Measurements from ENCODE around the gene CERKL.
"Not testable (repeated sequence)": the region's sequence is repeated elsewhere in the genome, so short reads cannot be mapped to it uniquely, and the experiment has no call there.

CERKL gene, protein sequence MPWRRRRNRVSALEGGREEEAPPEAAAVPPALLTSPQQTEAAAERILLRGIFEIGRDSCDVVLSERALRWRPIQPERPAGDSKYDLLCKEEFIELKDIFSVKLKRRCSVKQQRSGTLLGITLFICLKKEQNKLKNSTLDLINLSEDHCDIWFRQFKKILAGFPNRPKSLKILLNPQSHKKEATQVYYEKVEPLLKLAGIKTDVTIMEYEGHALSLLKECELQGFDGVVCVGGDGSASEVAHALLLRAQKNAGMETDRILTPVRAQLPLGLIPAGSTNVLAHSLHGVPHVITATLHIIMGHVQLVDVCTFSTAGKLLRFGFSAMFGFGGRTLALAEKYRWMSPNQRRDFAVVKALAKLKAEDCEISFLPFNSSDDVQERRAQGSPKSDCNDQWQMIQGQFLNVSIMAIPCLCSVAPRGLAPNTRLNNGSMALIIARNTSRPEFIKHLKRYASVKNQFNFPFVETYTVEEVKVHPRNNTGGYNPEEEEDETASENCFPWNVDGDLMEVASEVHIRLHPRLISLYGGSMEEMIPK

GRCh38 chr2:181656450-181657291, at the start of gene CERKL:
Gene CERKL (minus strand): TSS chr2:181657105. CDS start chr2:181657006, 99 bp downstream.
- DNase-seq (ENCODE audit: low read depth, low spot score): no peak

- not testable (repeated sequence) for DNase-seq (ENCODE audit: low read depth, low spot score)
These were observed 45.6 kb upstream of the CERKL start for GRCh38 chr2:181702519-181702918.

GRCh38 chr2:181698223-181698622, 41.3 kb upstream of the CERKL start:
- DNase-seq (ENCODE audit: low read depth, low spot score): no peak

- no peak for DNase-seq (ENCODE audit: low read depth, low spot score)
These were observed 40.7 kb upstream of the CERKL start for GRCh38 chr2:181697571-181697970.

DNA sequence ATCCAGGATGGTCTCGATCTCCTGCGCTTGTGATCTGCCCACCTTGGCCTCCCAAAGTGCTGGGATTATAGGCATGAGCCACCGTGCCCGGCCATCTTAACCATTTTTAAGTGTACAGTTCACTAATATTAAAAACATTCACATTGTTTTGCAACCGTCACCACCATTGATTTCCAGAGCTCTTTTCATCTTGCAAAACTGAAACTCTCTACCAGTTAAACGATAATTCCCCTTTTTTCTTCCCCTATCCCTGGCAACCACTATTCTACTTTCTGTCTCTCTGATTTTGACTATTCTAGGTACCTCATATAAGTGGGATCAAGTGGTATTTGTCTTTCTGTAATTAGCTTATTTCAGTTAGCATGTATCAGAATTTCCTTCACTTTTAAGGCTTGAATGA, 40.2 kb upstream of the CERKL start:
- no peak for DNase-seq (ENCODE audit: low read depth, low spot score)

- DNase-seq (ENCODE audit: low read depth, low spot score): no peak
These were observed 37.4 kb upstream of the CERKL start for GRCh38 chr2:181694271-181694670.

GRCh38 chr2:181690860-181691259, 34.0 kb upstream of the CERKL start:
- no peak for DNase-seq (ENCODE audit: low read depth, low spot score)

- DNase-seq (ENCODE audit: low read depth, low spot score): no peak
These were observed 29.8 kb upstream of the CERKL start for GRCh38 chr2:181686576-181687185.

DNA sequence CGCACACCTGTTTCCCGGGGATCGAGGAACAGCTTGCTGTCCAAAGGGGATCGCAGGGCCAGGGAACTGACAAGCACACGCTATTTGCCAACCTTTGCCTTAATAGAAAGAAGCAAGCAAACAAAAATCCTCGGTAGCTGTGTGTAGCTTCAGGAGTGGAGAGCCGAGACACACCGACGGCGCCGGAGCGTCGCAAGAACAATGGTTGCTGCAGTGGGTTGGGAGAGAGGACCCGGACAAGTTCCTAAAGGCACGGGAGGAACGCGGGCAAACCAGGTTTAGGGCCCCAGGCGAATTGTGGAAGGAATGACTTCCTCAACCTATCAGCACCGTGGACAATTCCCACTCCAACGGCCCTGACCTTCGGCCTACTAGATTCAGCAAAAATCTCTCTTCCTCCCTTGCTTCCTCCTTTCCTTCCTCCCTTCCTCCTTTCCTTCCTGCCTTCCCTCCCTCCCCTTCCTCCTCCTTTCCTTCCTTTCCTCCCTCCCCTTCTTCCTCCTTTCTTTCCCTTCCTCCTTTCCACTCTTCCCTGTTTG, 28.3 kb upstream of the CERKL start:
- DNase-seq (ENCODE audit: low read depth, low spot score): no peak

DNA sequence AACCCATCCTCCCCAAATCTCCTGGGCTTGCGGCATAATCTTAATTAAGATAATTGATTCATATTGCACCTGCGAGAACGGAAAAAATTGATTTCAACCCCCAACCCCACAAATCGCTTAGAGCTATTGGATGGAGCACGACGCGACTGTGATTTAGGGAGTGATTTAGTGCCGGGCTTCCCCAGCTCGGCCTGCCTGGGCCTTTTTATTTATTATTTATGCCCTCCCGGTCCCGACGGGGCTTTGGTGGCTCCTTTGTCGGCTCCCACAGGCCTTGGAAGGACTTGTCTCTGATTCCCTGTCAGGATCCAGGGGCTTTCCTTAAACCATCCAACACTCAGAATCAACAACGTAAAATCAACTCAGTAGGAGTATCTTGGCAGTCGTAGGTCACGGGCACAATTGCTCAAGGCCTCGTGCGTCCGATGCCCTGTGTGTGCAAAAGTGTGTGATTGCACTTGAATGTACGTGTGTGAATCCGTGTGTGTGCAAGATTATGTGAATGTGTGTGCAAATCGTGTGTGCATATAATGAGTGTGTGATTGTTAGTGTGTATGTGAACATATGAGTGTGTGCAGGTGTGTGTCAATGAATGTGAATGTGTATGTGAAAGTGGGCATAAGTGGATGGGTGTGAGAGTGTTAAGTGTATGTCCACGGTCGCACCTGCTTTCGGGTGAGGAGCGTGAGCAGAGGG, 27.7 kb upstream of the CERKL start:
- no peak for DNase-seq (ENCODE audit: low read depth, low spot score)

DNA sequence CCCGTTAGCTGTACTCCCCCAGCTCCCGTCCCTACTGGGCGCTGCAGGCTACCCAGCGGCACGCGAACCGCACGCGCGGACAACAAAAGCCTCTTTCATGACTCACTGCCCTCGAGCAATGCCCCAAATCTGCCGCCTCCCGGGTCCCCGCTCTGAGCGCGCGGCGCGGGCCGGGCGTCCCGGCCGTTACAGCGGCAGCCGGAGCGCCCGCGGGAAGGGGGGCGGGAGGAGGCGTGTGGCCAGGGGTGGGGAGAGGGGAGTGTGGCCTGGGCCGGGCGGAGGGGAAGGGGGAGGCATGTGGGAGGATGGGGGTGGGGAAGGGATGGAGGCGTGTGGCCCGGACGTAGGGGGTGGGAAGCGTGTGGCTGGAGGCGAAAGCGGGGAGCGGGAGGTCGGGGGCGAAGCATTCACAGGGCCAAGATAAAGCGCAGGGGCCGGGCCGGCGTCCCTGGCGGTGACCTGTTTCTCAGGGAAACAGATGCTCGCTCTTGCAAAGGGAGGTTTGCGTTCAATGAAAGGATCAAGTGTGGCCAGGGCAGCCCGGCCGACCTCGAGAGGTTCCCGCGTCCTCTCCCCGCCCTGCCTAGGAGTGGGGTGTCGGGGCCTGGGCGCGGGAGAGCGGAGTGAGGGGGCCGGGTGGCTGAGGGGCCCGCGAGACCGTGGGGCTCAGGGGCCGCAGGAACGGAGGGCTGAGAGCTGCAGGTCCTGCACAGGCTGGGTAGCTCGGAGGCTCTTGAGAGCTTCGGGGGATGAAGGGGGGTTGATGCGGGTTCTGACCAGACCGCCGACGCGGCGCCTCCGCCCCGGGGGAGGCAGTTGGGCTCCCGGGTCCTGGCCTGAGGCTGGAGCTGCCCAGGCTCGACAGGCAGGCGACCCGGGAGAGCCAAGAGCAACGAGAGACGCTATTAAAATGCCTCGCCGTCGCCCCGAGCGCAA, 26.9 kb upstream of the CERKL start:
- DNase-seq (ENCODE audit: low read depth, low spot score): no peak

GRCh38 chr2:181682795-181683517, 26.1 kb upstream of the CERKL start:
- DNase-seq (ENCODE audit: low read depth, low spot score): no peak

DNA sequence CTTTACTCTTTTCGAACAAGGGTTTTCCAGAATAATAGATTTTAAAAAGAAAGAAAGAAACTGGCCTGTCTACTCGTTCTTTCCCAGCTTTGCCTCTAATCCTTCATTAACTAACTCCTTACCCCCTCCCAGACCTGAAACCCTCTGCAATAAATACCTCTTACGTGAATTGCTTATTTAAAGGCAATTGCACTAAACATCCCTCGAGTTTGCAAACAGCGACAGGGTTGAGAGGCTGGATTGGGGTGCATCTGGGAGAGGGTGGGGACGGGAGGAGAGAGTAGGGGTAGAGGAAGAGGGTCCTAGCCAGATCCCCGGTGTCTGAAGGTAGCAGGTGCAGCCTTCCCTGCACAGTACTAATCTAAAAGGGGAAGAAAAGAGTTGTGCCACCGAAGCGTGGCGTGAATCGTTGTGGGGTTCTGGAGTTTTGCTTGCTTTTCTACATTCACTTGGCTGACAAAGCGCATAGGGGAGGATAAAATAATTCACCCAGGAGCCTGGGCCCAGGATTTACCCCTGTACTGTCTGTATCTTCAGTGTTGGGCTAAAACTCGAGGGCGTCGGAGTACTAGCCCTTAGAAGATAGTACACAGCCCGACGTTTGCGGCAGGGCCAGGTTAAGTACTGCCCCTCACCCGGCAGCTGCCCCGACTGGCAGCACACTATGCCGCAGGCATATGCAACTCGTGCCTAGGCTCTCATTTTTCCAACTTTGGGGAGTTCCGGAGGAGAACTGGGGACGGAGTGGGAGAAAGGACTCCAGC, 25.3 kb upstream of the CERKL start:
- DNase-seq (ENCODE audit: low read depth, low spot score): no peak

DNA sequence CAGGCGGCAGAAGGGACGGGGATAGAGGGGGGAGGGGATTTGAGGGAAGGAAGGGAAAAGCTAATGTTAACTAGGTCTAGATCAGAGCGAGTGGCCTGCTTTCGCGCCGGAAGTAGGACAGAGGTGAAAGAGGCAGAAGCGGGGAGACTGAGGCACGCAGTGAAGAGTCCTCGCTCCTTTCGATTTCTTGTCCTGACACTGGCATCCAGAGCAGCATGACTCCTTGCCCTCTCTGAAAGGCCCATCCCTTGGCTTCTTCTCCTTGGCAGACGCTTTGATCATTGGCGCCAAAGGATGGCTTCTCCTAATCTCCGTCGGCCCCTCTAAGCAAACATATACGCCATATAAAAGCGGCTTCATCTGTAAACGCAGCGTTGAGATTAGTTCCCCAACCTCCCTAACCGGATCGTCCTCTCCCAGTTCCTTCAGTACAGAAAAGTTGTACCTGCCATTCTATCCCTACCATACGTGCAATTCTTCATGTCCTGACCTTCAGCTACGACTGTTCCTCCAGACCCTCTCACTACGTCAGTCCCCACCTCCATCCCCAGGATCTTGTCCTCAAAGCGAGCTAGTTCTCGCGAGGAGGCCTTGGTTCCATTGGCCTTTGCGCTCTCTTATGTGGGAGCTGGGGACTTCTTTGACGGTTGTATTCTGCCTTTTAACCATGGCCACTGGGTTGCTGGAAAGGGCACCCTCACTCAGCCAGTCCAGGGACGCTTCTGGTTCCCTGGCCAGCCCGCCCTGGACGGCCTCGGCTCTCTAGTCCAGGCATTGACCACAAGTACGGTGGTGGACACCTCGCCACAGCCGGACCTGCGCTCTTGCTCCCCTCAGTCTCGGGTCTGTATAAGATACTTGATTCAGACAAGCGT, 24.3 kb upstream of the CERKL start:
- DNase-seq (ENCODE audit: low read depth, low spot score): no peak

DNA sequence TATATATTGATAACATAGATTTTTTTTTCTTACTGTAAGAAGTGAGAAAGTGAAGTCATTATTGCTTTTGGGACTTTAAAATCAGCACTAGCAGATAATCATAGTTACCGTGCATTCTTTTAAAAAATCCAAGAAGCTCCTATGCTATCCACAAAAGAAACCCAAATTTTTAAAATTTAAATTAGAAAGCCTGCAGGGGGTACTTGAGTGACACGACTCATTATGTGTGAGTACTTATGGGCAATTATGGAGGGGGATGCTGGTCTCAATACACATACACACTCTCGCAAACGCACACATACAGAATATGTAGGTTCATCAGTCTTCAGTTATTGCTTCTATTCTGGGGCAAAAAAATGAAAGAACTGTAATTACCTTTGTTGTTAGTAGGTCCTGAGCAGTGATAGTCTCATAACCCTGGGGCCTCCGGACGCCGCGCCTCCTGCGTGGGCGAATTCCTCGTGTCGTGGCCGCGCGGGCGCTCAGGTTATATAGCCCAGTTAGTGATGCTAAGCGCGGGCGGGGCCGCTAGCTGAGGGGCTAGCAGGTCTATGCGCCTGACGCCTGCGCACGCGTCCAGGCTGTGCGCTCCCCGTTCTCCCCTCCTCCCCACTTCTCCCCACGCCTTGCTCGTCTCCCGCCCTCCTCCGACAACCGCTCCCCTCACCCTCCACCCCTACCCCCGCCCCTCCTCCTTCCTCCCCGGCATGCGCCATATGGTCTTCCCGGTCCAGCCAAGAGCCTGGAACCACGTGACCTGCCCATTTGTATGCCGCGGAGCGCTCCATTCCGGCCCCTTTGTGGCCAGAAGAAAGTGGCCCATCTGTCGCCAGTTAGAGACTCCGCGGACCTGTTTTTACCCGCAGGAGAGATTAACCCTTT, 23.4 kb upstream of the CERKL start, which contains the start of gene NEUROD1:
Gene NEUROD1, minus strand, starts transcription at position 463 of the 882 bp plus-strand sequence. CDS start 1,657 bp downstream, outside the sequence.
- DNase-seq (ENCODE audit: low read depth, low spot score): no peak

DNA sequence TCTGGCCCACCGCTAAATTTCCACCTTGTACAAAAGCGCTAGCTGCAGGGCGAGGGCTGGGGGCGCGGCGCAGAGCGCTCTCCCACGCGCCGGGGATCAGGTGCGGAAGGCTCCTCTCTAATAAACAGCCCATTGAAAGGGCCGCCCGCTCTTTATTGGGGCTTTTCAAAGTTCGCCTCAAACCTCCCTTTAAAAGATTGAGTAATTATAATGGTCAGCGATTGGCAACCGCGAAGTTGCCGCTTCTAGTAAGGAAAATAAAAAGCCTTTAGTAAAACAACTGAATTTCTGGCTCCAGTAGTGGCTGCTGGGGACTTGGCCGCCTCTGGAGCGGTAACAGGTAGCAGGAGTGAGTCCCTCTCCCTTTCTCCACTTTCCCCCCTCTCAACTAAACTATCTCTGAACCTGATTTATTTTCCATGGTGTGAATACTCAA, 22.7 kb upstream of the CERKL start:
- no peak for DNase-seq (ENCODE audit: low read depth, low spot score)
